Measurements from ENCODE around the gene CLIC4.

CLIC4 gene

DNA sequence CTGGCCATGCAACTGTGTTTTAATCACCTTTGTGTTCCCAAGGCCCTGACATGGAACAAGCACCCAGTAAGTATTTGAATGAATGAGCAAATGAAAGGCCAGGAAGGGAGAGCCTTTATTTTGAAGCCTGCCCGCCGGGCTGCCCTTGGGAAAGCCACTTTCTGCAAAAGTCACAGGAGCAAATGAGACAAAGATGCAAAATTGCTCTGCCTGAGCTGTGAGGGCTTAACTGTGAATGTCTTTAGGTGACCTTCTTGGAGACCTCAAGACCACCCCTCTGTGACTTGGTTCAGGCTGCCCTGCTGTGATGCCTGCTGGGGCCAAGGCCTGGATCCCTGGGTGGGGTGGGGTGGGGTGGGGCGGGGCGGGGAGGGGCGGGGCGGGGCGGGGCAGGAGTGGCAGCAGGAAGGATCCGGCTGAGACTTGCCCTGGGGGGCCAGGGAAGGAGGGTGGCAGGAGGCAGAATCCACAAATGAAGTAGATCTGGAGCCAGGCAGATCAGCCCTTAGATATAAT is 130.8 kb downstream of the CLIC4 start:
- ATAC-seq, result no peak
- TF ChIP-seq ISL1 (CRISPR knock-in tag; IDR thresholded peaks at IDR 0.05), result no peak
- TF ChIP-seq ZNF8 (CRISPR knock-in tag; IDR thresholded peaks at IDR 0.05), result no peak
- TF ChIP-seq TCF4 (CRISPR knock-in tag; IDR thresholded peaks at IDR 0.05; ENCODE audit: borderline replicate concordance), result no peak

DNA sequence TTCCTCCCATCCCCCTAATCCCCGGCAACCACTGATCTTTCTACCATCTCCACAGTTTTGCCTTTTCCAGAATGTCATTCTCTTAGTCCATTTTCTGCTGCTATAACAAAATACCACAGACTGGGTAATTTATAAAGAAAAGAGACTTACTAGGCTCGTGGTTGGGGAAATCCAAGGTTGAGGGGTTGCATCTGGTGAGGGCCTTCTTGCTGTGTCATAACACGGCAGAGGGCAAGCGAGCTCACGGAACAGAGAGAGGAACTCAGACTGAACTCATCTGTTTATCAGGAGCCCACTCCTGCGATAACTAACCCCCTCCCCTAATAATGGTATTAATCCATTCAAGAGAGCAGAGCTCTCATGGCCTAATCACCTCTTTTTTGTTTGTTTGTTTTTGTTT is 132.8 kb downstream of the CLIC4 start:
- TF ChIP-seq, protein P1, sequence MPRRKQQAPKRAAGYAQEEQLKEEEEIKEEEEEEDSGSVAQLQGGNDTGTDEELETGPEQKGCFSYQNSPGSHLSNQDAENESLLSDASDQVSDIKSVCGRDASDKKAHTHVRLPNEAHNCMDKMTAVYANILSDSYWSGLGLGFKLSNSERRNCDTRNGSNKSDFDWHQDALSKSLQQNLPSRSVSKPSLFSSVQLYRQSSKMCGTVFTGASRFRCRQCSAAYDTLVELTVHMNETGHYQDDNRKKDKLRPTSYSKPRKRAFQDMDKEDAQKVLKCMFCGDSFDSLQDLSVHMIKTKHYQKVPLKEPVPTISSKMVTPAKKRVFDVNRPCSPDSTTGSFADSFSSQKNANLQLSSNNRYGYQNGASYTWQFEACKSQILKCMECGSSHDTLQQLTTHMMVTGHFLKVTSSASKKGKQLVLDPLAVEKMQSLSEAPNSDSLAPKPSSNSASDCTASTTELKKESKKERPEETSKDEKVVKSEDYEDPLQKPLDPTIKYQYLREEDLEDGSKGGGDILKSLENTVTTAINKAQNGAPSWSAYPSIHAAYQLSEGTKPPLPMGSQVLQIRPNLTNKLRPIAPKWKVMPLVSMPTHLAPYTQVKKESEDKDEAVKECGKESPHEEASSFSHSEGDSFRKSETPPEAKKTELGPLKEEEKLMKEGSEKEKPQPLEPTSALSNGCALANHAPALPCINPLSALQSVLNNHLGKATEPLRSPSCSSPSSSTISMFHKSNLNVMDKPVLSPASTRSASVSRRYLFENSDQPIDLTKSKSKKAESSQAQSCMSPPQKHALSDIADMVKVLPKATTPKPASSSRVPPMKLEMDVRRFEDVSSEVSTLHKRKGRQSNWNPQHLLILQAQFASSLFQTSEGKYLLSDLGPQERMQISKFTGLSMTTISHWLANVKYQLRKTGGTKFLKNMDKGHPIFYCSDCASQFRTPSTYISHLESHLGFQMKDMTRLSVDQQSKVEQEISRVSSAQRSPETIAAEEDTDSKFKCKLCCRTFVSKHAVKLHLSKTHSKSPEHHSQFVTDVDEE (CRISPR knock-in tag; IDR thresholded peaks at IDR 0.05), result no peak
- TF ChIP-seq TOX (CRISPR knock-in tag; IDR thresholded peaks at IDR 0.05; ENCODE audit: borderline replicate concordance), result no peak
- TF ChIP-seq CSDC2 (CRISPR knock-in tag; IDR thresholded peaks at IDR 0.05), result no peak
- no peak for TF ChIP-seq ZC3H10 (CRISPR knock-in tag; IDR thresholded peaks at IDR 0.05)
- TF ChIP-seq, protein P2, sequence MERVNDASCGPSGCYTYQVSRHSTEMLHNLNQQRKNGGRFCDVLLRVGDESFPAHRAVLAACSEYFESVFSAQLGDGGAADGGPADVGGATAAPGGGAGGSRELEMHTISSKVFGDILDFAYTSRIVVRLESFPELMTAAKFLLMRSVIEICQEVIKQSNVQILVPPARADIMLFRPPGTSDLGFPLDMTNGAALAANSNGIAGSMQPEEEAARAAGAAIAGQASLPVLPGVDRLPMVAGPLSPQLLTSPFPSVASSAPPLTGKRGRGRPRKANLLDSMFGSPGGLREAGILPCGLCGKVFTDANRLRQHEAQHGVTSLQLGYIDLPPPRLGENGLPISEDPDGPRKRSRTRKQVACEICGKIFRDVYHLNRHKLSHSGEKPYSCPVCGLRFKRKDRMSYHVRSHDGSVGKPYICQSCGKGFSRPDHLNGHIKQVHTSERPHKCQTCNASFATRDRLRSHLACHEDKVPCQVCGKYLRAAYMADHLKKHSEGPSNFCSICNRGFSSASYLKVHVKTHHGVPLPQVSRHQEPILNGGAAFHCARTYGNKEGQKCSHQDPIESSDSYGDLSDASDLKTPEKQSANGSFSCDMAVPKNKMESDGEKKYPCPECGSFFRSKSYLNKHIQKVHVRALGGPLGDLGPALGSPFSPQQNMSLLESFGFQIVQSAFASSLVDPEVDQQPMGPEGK (CRISPR knock-in tag; IDR thresholded peaks at IDR 0.05; ENCODE audit: borderline replicate concordance), result no peak
- no peak for TF ChIP-seq ZFP30 (CRISPR knock-in tag; IDR thresholded peaks at IDR 0.05)
- TF ChIP-seq ZNF70 (CRISPR knock-in tag; IDR thresholded peaks at IDR 0.05), result no peak
- TF ChIP-seq RARB (CRISPR knock-in tag; IDR thresholded peaks at IDR 0.05), result no peak
- no peak for TF ChIP-seq ESRRG (CRISPR knock-in tag; IDR thresholded peaks at IDR 0.05)
- TF ChIP-seq OSR1 (CRISPR knock-in tag; IDR thresholded peaks at IDR 0.05), result no peak
- no peak for TF ChIP-seq PPARA (CRISPR knock-in tag; IDR thresholded peaks at IDR 0.05; ENCODE audit: borderline replicate concordance)
- TF ChIP-seq ZFP3 (CRISPR knock-in tag; IDR thresholded peaks at IDR 0.05), result no peak
- TF ChIP-seq, protein P3, sequence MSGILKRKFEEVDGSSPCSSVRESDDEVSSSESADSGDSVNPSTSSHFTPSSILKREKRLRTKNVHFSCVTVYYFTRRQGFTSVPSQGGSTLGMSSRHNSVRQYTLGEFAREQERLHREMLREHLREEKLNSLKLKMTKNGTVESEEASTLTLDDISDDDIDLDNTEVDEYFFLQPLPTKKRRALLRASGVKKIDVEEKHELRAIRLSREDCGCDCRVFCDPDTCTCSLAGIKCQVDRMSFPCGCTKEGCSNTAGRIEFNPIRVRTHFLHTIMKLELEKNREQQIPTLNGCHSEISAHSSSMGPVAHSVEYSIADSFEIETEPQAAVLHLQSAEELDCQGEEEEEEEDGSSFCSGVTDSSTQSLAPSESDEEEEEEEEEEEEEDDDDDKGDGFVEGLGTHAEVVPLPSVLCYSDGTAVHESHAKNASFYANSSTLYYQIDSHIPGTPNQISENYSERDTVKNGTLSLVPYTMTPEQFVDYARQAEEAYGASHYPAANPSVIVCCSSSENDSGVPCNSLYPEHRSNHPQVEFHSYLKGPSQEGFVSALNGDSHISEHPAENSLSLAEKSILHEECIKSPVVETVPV (CRISPR knock-in tag; IDR thresholded peaks at IDR 0.05), result no peak
- no peak for TF ChIP-seq SNAI2 (CRISPR knock-in tag; IDR thresholded peaks at IDR 0.05)
- no peak for TF ChIP-seq ARNTL (CRISPR knock-in tag; IDR thresholded peaks at IDR 0.05; ENCODE audit: borderline replicate concordance, low read depth)
- no peak for TF ChIP-seq BACH2 (CRISPR knock-in tag; IDR thresholded peaks at IDR 0.05; ENCODE audit: borderline replicate concordance)
- no peak for TF ChIP-seq ISL1 (CRISPR knock-in tag; IDR thresholded peaks at IDR 0.05)
- ATAC-seq, result no peak

DNA sequence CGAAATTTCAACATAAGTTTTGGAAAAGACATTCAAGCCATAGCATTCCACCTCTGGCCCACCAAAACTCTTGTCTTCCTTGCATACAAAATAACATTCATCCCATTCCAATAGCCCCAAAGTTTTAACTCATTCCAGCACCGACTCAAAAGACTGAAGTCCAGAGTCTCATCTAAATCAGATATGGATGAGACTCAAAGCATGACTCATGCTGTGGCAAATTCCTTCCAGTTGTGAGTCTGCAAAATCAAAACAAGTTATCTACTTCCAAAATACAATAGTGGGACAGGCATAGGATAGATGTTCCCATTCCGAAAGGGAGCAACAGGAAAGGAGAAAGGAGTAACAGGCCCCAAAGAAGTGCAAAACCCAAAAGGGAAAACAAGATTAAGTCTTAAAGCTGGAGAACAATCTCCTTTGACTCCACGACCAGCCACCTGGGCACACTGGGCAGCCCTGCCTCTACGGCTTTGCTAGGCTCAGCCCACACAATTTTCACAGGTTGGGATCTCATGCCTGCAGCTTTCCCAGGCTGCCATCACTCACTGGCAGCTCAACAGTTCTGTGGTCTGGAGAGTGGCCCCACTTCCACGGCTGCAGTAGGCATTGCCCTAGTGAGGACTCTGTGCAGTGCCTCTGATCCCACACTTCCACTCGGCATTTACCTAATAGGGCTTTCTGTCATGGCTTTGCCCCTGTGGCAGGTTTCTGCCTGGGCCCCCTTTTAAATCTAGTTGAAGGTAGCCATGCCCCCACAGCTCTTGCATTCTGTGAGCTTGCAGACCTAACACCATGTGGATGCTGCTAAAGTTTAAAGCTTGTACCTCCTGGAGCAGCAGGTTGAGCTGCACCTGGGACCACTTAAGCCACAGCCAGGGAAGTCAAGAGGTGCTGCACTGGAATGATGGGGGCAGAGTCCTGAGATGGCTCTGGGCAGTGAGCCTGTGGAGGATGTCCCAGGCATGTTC is 133.8 kb downstream of the CLIC4 start:
- TF ChIP-seq, protein P4, sequence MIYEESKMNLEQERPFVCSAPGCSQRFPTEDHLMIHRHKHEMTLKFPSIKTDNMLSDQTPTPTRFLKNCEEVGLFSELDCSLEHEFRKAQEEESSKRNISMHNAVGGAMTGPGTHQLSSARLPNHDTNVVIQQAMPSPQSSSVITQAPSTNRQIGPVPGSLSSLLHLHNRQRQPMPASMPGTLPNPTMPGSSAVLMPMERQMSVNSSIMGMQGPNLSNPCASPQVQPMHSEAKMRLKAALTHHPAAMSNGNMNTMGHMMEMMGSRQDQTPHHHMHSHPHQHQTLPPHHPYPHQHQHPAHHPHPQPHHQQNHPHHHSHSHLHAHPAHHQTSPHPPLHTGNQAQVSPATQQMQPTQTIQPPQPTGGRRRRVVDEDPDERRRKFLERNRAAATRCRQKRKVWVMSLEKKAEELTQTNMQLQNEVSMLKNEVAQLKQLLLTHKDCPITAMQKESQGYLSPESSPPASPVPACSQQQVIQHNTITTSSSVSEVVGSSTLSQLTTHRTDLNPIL (CRISPR knock-in tag; IDR thresholded peaks at IDR 0.05; ENCODE audit: low read depth), result no peak
- TF ChIP-seq, protein P2 (CRISPR knock-in tag; IDR thresholded peaks at IDR 0.05; ENCODE audit: borderline replicate concordance), result no peak
- TF ChIP-seq CSDC2 (CRISPR knock-in tag; IDR thresholded peaks at IDR 0.05) (no peak), ARNTL (CRISPR knock-in tag; IDR thresholded peaks at IDR 0.05; ENCODE audit: borderline replicate concordance, low read depth) (no peak), ESRRG (CRISPR knock-in tag; IDR thresholded peaks at IDR 0.05) (no peak), ISL1 (CRISPR knock-in tag; IDR thresholded peaks at IDR 0.05) (no peak), ZNF8 (CRISPR knock-in tag; IDR thresholded peaks at IDR 0.05) (no peak), RARB (CRISPR knock-in tag; IDR thresholded peaks at IDR 0.05) (no peak), PPARA (CRISPR knock-in tag; IDR thresholded peaks at IDR 0.05; ENCODE audit: borderline replicate concordance) (no peak), ZNF565 (CRISPR knock-in tag; conservative IDR thresholded peaks at IDR 0.05; ENCODE audit: low read depth) (no peak), OSR1 (CRISPR knock-in tag; IDR thresholded peaks at IDR 0.05) (no peak), ZFP3 (CRISPR knock-in tag; IDR thresholded peaks at IDR 0.05) (no peak), ZC3H10 (CRISPR knock-in tag; IDR thresholded peaks at IDR 0.05) (no peak), SNAI2 (CRISPR knock-in tag; IDR thresholded peaks at IDR 0.05) (no peak), BACH2 (CRISPR knock-in tag; IDR thresholded peaks at IDR 0.05; ENCODE audit: borderline replicate concordance) (no peak)
- TF ChIP-seq, protein P3 (CRISPR knock-in tag; IDR thresholded peaks at IDR 0.05), result no peak
- ATAC-seq, result peak; percentile 76
